Mucosa of descending colon (tissue), 3 donors: Measurements from ENCODE around the gene SMARCD2. TPM values are rescaled to one million over a fixed set of nuclear protein-coding genes. Genes with fewer than 3 reads are reported as not detected.
"Not testable (repeated sequence)": the region's sequence is repeated elsewhere in the genome, so short reads cannot be mapped to it uniquely, and the experiment has no call there.

Experiments used
- ATAC-seq: fragments of 200-7000 bp; cut with Tn5 transposase; one replicate; pipeline ENCODE4 v1.9.1; 2020; ENCODE audit warnings: mild to moderate bottlenecking, moderate library complexity
- DNase-seq, 3 donors: peaks; one replicate each; pipeline ENCODE4 v3.0.0-alpha.2; 2020
- H3K36me3 ChIP-seq: fragments of 200-600 bp; one replicate; pipeline ENCODE4 v1.8.0; 2021; ENCODE audit warnings: low read depth, mild to moderate bottlenecking
- H3K4me1 ChIP-seq: fragments of 200-600 bp; one replicate; pipeline ENCODE4 v1.8.0; 2021; ENCODE audit warnings: low read depth, mild to moderate bottlenecking
- H3K4me3 ChIP-seq: fragments of 200-600 bp; one replicate; pipeline ENCODE4 v1.8.0; 2021; ENCODE audit warnings: mild to moderate bottlenecking
- H3K9me3 ChIP-seq: fragments of 200-600 bp; one replicate; pipeline ENCODE4 v1.8.0; 2021; ENCODE audit warnings: mild to moderate bottlenecking
- intact Hi-C, 2 donors: fragments of 100-400 bp; cut with DNase I in 1 of 2; cut with micrococcal nuclease in 1 of 2; formaldehyde crosslinking; loops; one replicate each; pipeline versions ENCODE4 v1.11.0 to v1.11.1; 2022; cut with DNase I, micrococcal nuclease
- total RNA-seq, 3 donors: library from RNA; stranded (reverse); fragmentation: NEBNext Ultra II Directional in 2 of 3; extraction: Animal tissue kit (Norgen Biotek cat#: 25700) in 2 of 3; gene quantifications; one replicate each; pipeline versions ENCODE4 v1.2.1 to v1.2.4, GENCODE V29; 2021 to 2023
- TF ChIP-seq, protein P1 (sequence below): fragments of 200-600 bp; IDR thresholded peaks from one replicate; pipeline ENCODE4 v1.8.0; 2022; ENCODE audit warnings: antibody characterized with exemption, mild to moderate bottlenecking
- donor health status: DM: no; HTN: no; CAD: no; lungs with moderate emphysema.
- donor health status: DM: no; HTN: no; CAD: no.
- donor health status: DM: no; HTN: yes; CAD: no.

The SMARCD2 gene
- total RNA-seq, 3 donors from 2014 or later = 76.6 to 82.1 (median 80.4) TPM

DNA sequence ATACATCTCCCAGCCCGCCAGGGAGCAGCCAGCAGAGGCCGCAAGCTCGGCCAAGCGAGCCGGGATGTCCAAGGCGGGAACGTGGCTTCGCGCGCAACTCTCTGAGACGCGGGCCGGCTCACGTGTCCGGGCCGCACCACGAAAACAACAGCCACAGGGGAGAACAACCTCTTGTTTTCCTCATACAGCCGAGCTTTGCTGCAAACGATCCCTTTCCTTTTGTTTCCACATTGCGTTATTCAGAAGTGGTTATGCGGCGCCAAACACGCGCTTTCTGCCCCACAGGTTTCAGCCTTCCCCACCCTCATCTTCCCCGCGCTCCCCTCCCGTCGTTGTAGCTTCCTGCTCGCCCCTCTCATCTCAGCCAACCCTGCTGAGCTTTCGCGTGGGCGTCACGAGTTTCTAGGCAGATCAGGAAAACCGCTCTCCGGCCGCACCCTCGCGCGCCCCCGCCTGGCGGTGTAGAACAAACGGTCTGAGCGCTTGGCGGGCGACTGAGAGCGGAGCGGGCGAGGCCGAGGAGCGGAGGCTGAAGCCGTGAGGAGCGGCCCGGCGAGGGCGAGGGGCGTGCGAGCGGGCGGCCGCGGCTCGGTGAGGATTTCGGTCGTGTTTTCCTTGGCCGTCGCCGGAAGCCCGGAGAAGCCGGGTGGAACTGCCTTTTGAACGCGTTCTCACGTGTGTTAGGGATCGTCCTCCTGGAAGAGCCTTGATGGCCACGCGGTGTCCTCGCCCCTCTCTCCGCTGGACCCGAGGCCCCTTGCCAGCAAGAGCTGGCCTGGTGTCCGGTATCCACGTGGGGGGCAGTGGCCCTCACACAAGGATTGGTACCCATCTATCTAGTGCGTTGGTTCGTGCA is 6.6 kb upstream of the SMARCD2 start:
- no peaks in the 10 kb centered on the region for H3K4me1 ChIP-seq
- intact Hi-C loops = no loop called here
- TF ChIP-seq, protein P1, sequence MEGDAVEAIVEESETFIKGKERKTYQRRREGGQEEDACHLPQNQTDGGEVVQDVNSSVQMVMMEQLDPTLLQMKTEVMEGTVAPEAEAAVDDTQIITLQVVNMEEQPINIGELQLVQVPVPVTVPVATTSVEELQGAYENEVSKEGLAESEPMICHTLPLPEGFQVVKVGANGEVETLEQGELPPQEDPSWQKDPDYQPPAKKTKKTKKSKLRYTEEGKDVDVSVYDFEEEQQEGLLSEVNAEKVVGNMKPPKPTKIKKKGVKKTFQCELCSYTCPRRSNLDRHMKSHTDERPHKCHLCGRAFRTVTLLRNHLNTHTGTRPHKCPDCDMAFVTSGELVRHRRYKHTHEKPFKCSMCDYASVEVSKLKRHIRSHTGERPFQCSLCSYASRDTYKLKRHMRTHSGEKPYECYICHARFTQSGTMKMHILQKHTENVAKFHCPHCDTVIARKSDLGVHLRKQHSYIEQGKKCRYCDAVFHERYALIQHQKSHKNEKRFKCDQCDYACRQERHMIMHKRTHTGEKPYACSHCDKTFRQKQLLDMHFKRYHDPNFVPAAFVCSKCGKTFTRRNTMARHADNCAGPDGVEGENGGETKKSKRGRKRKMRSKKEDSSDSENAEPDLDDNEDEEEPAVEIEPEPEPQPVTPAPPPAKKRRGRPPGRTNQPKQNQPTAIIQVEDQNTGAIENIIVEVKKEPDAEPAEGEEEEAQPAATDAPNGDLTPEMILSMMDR = no peak
- ATAC-seq (peak; percentile 99), DNase-seq (peak; percentile 92 to 94 (median 93))
- H3K4me3 ChIP-seq = no peak overlapping the region
- no peaks in the 10 kb centered on the region for H3K36me3 ChIP-seq
- no peaks in the 10 kb centered on the region for H3K9me3 ChIP-seq

DNA sequence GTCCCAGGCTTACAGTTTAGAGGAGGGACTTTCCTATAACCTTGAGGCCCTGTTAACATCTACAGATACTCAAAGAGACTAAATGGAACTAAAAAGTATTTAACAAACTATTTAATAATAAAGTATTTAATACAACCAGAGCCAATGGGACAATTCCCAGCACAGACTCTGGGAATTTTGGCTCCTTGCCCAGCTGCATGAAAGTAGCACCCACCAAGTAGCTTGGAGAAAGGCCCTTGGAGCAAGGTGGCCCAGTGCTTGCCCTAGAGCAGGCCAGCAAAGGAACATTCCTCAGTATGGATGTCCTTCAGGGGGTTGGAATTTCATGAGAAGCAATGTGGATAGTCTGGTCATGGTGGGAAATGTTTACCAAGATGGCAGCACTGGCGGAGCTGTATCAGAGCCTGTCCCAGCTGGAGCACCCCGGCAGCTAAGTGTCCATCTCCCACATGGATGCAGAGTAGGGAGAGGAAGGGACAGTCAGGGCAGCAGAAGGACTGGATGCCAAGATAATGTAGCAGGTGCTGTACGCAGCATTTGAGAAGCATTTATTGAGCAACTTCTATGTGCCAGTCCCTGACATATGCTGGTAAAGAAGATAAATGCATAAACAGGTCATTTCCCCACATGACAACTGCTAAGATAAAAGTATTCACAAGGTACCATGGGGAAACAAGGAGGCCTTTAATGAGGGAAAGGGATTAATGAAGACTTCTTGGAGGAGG is 5.2 kb upstream of the SMARCD2 start:
- Histone ChIP-seq H3K36me3 (no peaks in the 10 kb centered on the region), H3K4me1 (peaks cover 6% of the 10 kb centered on the region), H3K4me3 (no peak overlapping the region), H3K9me3 (no peaks in the 10 kb centered on the region)
- intact Hi-C loops = no loop called here
- TF ChIP-seq, protein P1 = no peak
- no peak for DNase-seq
- ATAC-seq = no peak

DNA sequence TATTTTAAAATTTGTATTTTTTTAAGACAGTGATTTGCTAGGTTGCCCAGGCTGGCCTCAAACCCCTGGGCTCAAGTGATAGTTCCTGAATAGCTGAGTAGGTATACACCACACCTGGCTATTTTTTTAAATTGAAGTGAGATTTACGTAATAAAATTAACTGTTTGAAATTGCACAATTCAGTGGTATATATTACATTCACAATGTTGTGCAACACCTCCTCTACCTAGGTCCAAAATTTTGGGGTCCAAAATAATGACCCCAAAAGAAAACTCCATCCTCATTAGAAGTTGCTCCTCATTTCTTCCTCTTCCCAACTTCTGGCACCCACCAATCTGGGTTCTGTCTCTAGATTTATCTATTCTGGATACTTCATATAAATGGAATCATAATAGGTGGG is 3.0 kb upstream of the SMARCD2 start:
- TF ChIP-seq, protein P1 = no peak
- DNase-seq = no peak
- Histone ChIP-seq H3K36me3 (no peaks in the 10 kb centered on the region), H3K4me1 (peaks cover 14% of the 10 kb centered on the region), H3K9me3 (no peaks in the 10 kb centered on the region), H3K4me3 (no peak overlapping the region)
- intact Hi-C loops = no loop called here
- ATAC-seq = no peak

DNA sequence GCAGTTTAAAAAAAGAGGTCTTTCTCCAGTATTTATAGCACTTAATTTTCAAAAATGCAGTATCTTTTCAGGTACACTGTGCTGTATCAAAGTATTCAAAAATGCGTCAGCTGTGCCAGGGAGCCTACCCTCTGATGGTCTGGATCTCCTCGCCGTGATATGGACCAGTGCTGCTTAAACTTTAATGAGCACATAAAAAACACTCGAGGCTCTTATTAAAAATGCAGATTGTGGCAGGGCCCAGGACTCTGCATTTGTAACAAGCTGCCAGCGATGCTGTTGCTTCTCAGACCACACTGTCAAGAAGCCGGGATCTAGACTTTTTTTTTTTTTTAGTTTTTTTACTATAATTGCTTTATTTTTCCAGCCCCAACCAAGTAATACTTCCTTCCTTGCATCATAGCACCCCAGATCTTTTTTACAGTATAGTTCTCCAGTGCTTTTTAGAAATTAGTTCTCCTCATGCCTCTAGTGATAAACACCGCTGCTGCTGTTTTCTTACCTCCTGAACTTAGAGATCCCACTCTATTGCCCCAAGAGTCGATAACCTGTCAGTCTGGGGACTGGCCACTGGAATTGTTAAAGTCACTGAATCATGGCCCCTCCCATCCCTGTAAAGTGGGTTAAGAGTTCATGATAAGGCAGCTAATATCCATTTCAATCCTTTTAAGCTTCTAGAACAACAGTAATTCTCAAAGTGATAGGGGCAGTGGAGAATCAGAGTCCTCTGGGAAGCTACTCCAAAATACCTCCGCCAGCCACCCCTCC is 1.6 kb upstream of the SMARCD2 start:
- intact Hi-C loops = no loop called here
- Histone ChIP-seq H3K4me1 (peaks cover 27% of the 10 kb centered on the region), H3K36me3 (no peaks in the 10 kb centered on the region), H3K9me3 (no peaks in the 10 kb centered on the region), H3K4me3 (no peak overlapping the region)
- no peak for DNase-seq
- TF ChIP-seq, protein P1 = no peak
- ATAC-seq = no peak

GRCh38 chr17:63843387-63843888 is 953 bp upstream of the SMARCD2 start:
- ATAC-seq = peak; percentile 1
- peak overlapping the region; percentile 85 for H3K4me3 ChIP-seq
- intact Hi-C loops, H3K9me3 ChIP-seq, H3K36me3 ChIP-seq: not testable (repeated sequence)
- DNase-seq = peak; percentile 51 to 71 (median 51)
- peaks cover 33% of the 10 kb centered on the region for H3K4me1 ChIP-seq
